Rectal smooth muscle tissue (tissue), 1 donor: ENCODE measurements around the gene ABHD14A.

Experiments used
- H3K27ac ChIP-seq: one replicate; pipeline ENCODE4 v1.7.0; 2013; ENCODE audit warnings: low read depth, low read length, inconsistent platforms
- H3K27me3 ChIP-seq: one replicate; pipeline ENCODE4 v1.7.0; 2013; ENCODE audit warnings: low read length; ENCODE audit not compliant: control insufficient read depth, insufficient read depth
- H3K36me3 ChIP-seq: one replicate; pipeline ENCODE4 v1.7.0; 2013; ENCODE audit warnings: low read length; ENCODE audit not compliant: control insufficient read depth, insufficient read depth
- H3K4me1 ChIP-seq: one replicate; pipeline ENCODE4 v1.7.0; 2013; ENCODE audit warnings: low read length; ENCODE audit not compliant: control insufficient read depth, insufficient read depth
- H3K4me3 ChIP-seq: one replicate; pipeline ENCODE4 v1.7.0; 2013; ENCODE audit warnings: low read length
- H3K9ac ChIP-seq: one replicate; pipeline ENCODE4 v1.7.0; 2013; ENCODE audit warnings: low read length

ABHD14A gene

GRCh38 chr3:52001443-52001974, 26.6 kb downstream of the ABHD14A start:
- Histone ChIP-seq H3K9ac (no peak overlapping the region), H3K4me3 (no peak overlapping the region), H3K27me3 (peaks cover 3% of the 10 kb centered on the region), H3K27ac (no peak overlapping the region), H3K36me3 (no peaks in the 10 kb centered on the region), H3K4me1 (no peaks in the 10 kb centered on the region)

DNA sequence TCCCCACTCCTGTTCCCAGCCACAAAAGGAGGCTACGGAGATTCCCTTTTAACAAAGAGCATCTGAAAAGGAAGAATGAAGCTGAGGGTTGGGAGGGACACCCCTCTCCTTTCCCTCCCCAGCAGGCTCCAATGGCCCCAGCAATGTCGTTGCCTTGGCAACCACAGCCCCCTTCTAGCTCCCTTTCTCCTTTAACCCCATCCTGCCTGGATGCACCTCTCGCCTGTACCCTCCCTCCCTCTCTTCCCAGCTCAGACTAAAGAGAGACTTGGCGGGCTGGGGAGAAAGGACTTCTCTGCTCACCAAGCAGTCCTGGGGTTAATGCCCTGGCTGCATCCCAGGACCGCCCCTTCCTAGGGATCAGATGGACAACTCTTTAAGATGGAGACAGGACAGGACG, 27.9 kb downstream of the ABHD14A start:
- H3K9ac ChIP-seq = no peak overlapping the region
- no peaks in the 10 kb centered on the region for H3K36me3 ChIP-seq
- H3K27ac ChIP-seq = no peak overlapping the region
- H3K27me3 ChIP-seq = peaks cover 3% of the 10 kb centered on the region
- no peak overlapping the region for H3K4me3 ChIP-seq
- no peaks in the 10 kb centered on the region for H3K4me1 ChIP-seq

DNA sequence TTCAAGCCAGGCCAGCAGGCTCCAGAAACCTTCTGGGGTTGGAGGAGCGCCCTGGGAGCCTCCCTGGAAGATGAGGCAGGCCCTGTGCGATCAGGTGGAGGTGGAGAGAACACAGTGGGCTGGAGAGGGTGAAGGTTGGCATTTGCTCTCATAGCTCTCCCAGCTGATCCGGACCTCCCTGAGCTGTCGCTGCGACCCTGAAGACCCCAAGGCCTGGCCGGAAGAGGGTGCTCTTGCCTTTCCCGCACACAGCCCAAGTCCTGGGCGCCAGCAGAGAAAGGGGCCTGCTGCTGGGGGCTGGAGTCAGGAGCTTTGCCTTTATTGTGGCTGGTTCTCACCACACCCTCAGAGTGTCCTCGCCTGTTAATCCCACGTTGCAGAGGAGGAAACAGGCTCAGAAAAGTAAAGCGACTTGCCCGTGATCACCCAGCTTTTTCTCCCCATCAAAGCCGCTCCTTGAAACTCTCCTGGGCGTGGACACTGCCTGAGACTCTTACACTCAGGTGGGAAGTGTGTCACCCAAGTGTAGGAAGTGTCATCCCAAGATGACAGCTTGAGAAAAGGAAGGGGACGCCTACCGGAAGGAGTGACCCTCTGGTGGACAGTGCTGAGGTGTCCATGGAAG, 29.4 kb downstream of the ABHD14A start:
- Histone ChIP-seq H3K27me3 (peaks cover 3% of the 10 kb centered on the region), H3K4me3 (no peak overlapping the region), H3K36me3 (no peaks in the 10 kb centered on the region), H3K27ac (no peak overlapping the region), H3K4me1 (no peaks in the 10 kb centered on the region), H3K9ac (no peak overlapping the region)

- no peak overlapping the region for H3K4me3 ChIP-seq
- peaks cover 3% of the 10 kb centered on the region for H3K27me3 ChIP-seq
- H3K27ac ChIP-seq = no peak overlapping the region
- no peaks in the 10 kb centered on the region for H3K36me3 ChIP-seq
- no peaks in the 10 kb centered on the region for H3K4me1 ChIP-seq
- no peak overlapping the region for H3K9ac ChIP-seq
Observed at GRCh38 chr3:52004906-52005395, 30.1 kb downstream of the ABHD14A start.

DNA sequence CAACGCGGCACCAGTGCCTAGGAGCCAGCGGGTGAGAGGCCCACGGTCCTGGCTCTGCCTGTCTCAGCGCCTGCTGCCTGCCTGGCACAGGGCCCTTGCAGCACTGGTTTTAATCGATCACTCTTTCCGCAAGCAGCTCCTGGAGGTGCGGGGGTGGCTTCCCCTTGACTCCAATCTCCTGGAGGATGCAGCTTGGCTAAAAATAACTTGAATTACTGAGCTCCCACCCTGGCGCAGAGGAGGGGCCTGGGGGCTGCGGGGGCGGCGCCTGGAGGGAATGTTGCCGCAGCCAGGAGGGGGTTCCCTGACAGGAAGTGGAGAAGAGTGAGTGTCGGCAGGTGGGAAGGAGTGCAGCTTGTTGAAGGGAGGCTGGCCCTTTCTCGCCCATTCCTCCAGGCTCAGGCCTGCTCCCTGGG, 30.7 kb downstream of the ABHD14A start:
- H3K27me3 ChIP-seq = peaks cover 3% of the 10 kb centered on the region
- no peaks in the 10 kb centered on the region for H3K4me1 ChIP-seq
- no peak overlapping the region for H3K9ac ChIP-seq
- H3K27ac ChIP-seq = no peak overlapping the region
- no peaks in the 10 kb centered on the region for H3K36me3 ChIP-seq
- no peak overlapping the region for H3K4me3 ChIP-seq

GRCh38 chr3:52006017-52006819, 31.4 kb downstream of the ABHD14A start:
- H3K9ac ChIP-seq = no peak overlapping the region
- H3K4me3 ChIP-seq = no peak overlapping the region
- no peaks in the 10 kb centered on the region for H3K4me1 ChIP-seq
- no peaks in the 10 kb centered on the region for H3K36me3 ChIP-seq
- no peak overlapping the region for H3K27ac ChIP-seq
- peaks cover 3% of the 10 kb centered on the region for H3K27me3 ChIP-seq

- no peaks in the 10 kb centered on the region for H3K36me3 ChIP-seq
- H3K27ac ChIP-seq = no peak overlapping the region
- no peaks in the 10 kb centered on the region for H3K27me3 ChIP-seq
- H3K4me1 ChIP-seq = no peaks in the 10 kb centered on the region
- H3K4me3 ChIP-seq = no peak overlapping the region
- H3K9ac ChIP-seq = no peak overlapping the region
Observed at GRCh38 chr3:52006820-52007133, 31.9 kb downstream of the ABHD14A start.

DNA sequence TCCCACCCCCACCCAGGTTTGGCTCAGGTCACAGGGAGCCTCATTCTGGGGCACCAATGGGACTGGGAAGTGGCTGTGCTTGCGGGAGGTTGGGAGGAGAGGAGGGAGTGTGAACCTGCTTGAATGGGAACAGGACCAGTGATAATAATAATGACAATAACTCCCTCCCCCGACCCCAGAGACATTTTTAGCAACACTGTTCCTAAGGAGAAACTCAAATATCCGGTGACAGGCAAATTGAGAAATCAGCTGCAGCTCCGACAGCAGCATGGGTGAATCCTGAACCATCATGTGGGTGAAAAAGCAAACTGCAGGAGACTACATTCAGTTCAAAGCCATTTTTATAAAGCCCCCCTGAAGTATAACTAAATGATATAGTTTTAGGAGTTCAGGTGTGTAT, 32.4 kb downstream of the ABHD14A start:
- H3K27ac ChIP-seq = no peak overlapping the region
- H3K36me3 ChIP-seq = no peaks in the 10 kb centered on the region
- no peaks in the 10 kb centered on the region for H3K4me1 ChIP-seq
- H3K9ac ChIP-seq = no peak overlapping the region
- H3K4me3 ChIP-seq = no peak overlapping the region
- H3K27me3 ChIP-seq = no peaks in the 10 kb centered on the region

DNA sequence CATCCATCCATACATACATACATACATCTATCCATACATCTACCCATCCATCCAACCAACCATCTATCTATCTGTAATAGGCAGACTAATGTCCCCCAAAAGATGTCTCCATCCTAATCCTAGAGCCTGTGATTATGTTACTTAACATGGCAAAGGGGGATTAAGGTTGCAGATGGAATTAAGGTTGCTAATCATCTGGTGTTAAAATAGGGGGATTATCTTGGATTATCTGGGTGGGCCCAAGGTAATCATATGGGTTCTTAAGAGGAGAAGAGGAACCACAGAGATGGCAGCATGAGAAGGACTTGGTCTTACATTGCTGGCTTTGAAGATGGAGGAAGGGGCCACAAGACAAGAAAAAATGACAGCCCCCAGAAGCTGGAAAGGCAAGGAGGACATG, 35.6 kb downstream of the ABHD14A start:
- no peaks in the 10 kb centered on the region for H3K36me3 ChIP-seq
- no peak overlapping the region for H3K9ac ChIP-seq
- H3K4me3 ChIP-seq = no peak overlapping the region
- H3K4me1 ChIP-seq = no peaks in the 10 kb centered on the region
- H3K27ac ChIP-seq = no peak overlapping the region
- H3K27me3 ChIP-seq = no peaks in the 10 kb centered on the region

GRCh38 chr3:52012699-52013098, 37.8 kb downstream of the ABHD14A start:
- H3K27ac ChIP-seq = no peak overlapping the region
- H3K4me1 ChIP-seq = no peaks in the 10 kb centered on the region
- H3K4me3 ChIP-seq = no peak overlapping the region
- no peaks in the 10 kb centered on the region for H3K27me3 ChIP-seq
- no peak overlapping the region for H3K9ac ChIP-seq
- no peaks in the 10 kb centered on the region for H3K36me3 ChIP-seq

GRCh38 chr3:52013802-52014598, 39.1 kb downstream of the ABHD14A start:
- Histone ChIP-seq H3K36me3 (no peaks in the 10 kb centered on the region), H3K4me3 (no peak overlapping the region), H3K27me3 (no peaks in the 10 kb centered on the region), H3K9ac (no peak overlapping the region), H3K27ac (no peak overlapping the region), H3K4me1 (no peaks in the 10 kb centered on the region)

DNA sequence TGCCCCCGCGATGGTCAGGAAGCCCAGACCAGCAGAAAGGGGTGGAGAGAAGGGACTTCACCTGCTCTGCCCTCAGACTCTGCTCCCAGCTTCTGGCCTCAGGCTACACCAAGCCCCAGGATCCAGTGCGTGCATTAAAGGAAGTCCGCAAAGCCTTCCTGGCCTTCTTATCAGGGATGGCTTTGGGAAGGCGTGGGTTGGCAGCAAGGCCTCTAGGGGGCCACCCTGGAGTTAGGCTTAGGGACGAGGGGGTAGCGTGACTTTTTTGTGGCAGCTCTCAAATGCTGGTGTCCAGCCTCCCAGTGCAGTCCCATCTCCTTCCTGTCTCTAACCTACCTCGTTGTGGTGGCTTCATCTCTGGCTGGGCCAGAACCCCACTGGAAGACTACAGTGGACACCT, 39.7 kb downstream of the ABHD14A start:
- H3K4me3 ChIP-seq = no peak overlapping the region
- H3K27ac ChIP-seq = no peak overlapping the region
- no peaks in the 10 kb centered on the region for H3K4me1 ChIP-seq
- H3K36me3 ChIP-seq = no peaks in the 10 kb centered on the region
- H3K9ac ChIP-seq = no peak overlapping the region
- no peaks in the 10 kb centered on the region for H3K27me3 ChIP-seq
